Tracheal epithelial cell (primary cell): ENCODE results near the gene PKD1. TPM values are rescaled to one million over a fixed set of nuclear protein-coding genes. Genes with fewer than 3 reads are reported as not detected.

Source experiments
- total RNA-seq: library from RNA; depleted of rRNA; stranded (reverse); fragments of >200 nt; gene quantifications from 2 replicates; pipeline ENCODE4 v1.2.1, GENCODE V29; 2014

PKD1 gene
- 74.2 and 96.1 TPM in 2 replicates for total RNA-seq

GRCh38 chr16:2135770-2136490 is at the start of gene PKD1:
TSS of gene PKD1 (minus strand) at chr16:2135898. CDS start at chr16:2135689, 209 bp downstream.

GRCh38 chr16:2155091-2155950 is 19.6 kb upstream of the PKD1 start, which contains the start of gene TRAF7:
TSS of gene TRAF7 (plus strand) at chr16:2155782. CDS start at chr16:2163921, 8,139 bp downstream.

GRCh38 chr16:2147981-2148671 is 12.4 kb upstream of the PKD1 start, which contains the start of gene RAB26:
TSS of gene RAB26 (plus strand) at chr16:2148625. CDS start at chr16:2148784, 159 bp downstream.

GRCh38 chr16:2047330-2048115 is 88.2 kb downstream of the PKD1 start, which contains the start of the genes NTHL1 and TSC2:
TSS of gene NTHL1 (minus strand) at chr16:2047834. CDS start at chr16:2047823, 11 bp downstream.
TSS of gene TSC2 (plus strand) at chr16:2047985. CDS start at chr16:2048616, 631 bp downstream.

Other genes starting within 250 kb of the PKD1 start
- gene HS3ST6, start 217.5 kb downstream of the PKD1 start, total RNA-seq: 0.24 TPM in 1 of 2 replicates, not detected in the other
- gene MSRB1, start 192.7 kb downstream of the PKD1 start, total RNA-seq: 0.85 and 1.9 TPM in 2 replicates
- 0.24 TPM in 1 of 2 replicates, not detected in the other for gene RPL3L, start 181.2 kb downstream of the PKD1 start, total RNA-seq
- gene NDUFB10, start 176.4 kb downstream of the PKD1 start, total RNA-seq: 114 and 124 TPM in 2 replicates
- 2,434 and 3,731 TPM in 2 replicates for gene RPS2, start 171.1 kb downstream of the PKD1 start, total RNA-seq
- 0.85 TPM in 1 of 2 replicates, not detected in the other for gene RNF151, start 169.0 kb downstream of the PKD1 start, total RNA-seq
- 65.9 and 82.9 TPM in 2 replicates for gene TBL3, start 163.8 kb downstream of the PKD1 start, total RNA-seq
- gene NOXO1, start 154.4 kb downstream of the PKD1 start, total RNA-seq: 1.2 and 2.6 TPM in 2 replicates
- 8.9 and 24.9 TPM in 2 replicates for gene GFER, start 151.7 kb downstream of the PKD1 start, total RNA-seq
- 4.7 and 4.8 TPM in 2 replicates for gene SYNGR3, start 145.9 kb downstream of the PKD1 start, total RNA-seq
- 28.0 and 31.8 TPM in 2 replicates for gene ZNF598, start 126.1 kb downstream of the PKD1 start, total RNA-seq
- gene NPW, start 116.1 kb downstream of the PKD1 start, total RNA-seq: under 0.01 and 1.4 TPM in 2 replicates
- 12.8 and 17.1 TPM in 2 replicates for gene NHERF2, start 109.0 kb downstream of the PKD1 start, total RNA-seq
- gene NTHL1, start 88.1 kb downstream of the PKD1 start, total RNA-seq: 32.8 and 45.6 TPM in 2 replicates
- 30.6 and 31.3 TPM in 2 replicates for gene TSC2, start 87.9 kb downstream of the PKD1 start, total RNA-seq
- 0.48 and 1.7 TPM in 2 replicates for gene RAB26, start 12.7 kb upstream of the PKD1 start, total RNA-seq
- gene TRAF7, start 19.9 kb upstream of the PKD1 start, total RNA-seq: 60.2 and 78.9 TPM in 2 replicates
- gene CASKIN1, start 60.7 kb upstream of the PKD1 start, total RNA-seq: 0.43 and 0.96 TPM in 2 replicates
- gene MLST8, start 69.6 kb upstream of the PKD1 start, total RNA-seq: 19.2 and 26.0 TPM in 2 replicates
- 0.24 and 1.3 TPM in 2 replicates for gene BRICD5, start 75.0 kb upstream of the PKD1 start, total RNA-seq
- gene PGP, start 78.9 kb upstream of the PKD1 start, total RNA-seq: 14.5 and 19.0 TPM in 2 replicates
- gene E4F1, start 87.7 kb upstream of the PKD1 start, total RNA-seq: 26.0 and 32.0 TPM in 2 replicates
- not detected in 2 replicates for gene DNASE1L2, start 100.5 kb upstream of the PKD1 start, total RNA-seq
- 51.8 and 119 TPM in 2 replicates for gene ECI1, start 115.7 kb upstream of the PKD1 start, total RNA-seq
- gene RNPS1, start 132.2 kb upstream of the PKD1 start, total RNA-seq: 79.5 and 80.2 TPM in 2 replicates
- 0.43 and 3.9 TPM in 2 replicates for gene ABCA3, start 204.8 kb upstream of the PKD1 start, total RNA-seq